GM19328 (cell line): Measurements from ENCODE around the gene SLC66A1.

Experiments used
- ATAC-seq: cut with Tn5 transposase; IDR thresholded peaks from one replicate; pipeline ENCODE4 v1.9.1; 2021; ENCODE audit warnings: mild to moderate bottlenecking, moderate library complexity; ENCODE audit not compliant: unreplicated experiment

The SLC66A1 gene

GRCh38 chr1:19360432-19360831, 48.3 kb downstream of the SLC66A1 start:
- ATAC-seq = no peak

- ATAC-seq = no peak
These were observed 48.9 kb downstream of the SLC66A1 start for GRCh38 chr1:19360843-19361610.

- no peak for ATAC-seq
These were observed 49.6 kb downstream of the SLC66A1 start for GRCh38 chr1:19361611-19362147.

- ATAC-seq = no peak
These were observed 51.5 kb downstream of the SLC66A1 start for GRCh38 chr1:19363536-19364152.

GRCh38 chr1:19365721-19366120, 53.6 kb downstream of the SLC66A1 start:
- ATAC-seq = no peak

- no peak for ATAC-seq
These were observed 54.7 kb downstream of the SLC66A1 start for GRCh38 chr1:19366599-19367536.

- no peak for ATAC-seq
These were observed 55.5 kb downstream of the SLC66A1 start for GRCh38 chr1:19367584-19368041.

GRCh38 chr1:19368050-19368449, 55.9 kb downstream of the SLC66A1 start:
- no peak for ATAC-seq

GRCh38 chr1:19368964-19369363, 56.8 kb downstream of the SLC66A1 start:
- ATAC-seq = no peak

GRCh38 chr1:19369396-19370090, 57.4 kb downstream of the SLC66A1 start:
- ATAC-seq = no peak

GRCh38 chr1:19370453-19371170, 58.5 kb downstream of the SLC66A1 start:
- ATAC-seq = no peak

GRCh38 chr1:19371226-19372135, 59.4 kb downstream of the SLC66A1 start:
- ATAC-seq = no peak

- no peak for ATAC-seq
These were observed 60.0 kb downstream of the SLC66A1 start for GRCh38 chr1:19372136-19372514.

- no peak for ATAC-seq
These were observed 60.5 kb downstream of the SLC66A1 start for GRCh38 chr1:19372602-19373001.

- no peak for ATAC-seq
These were observed 61.3 kb downstream of the SLC66A1 start for GRCh38 chr1:19373211-19374082.

GRCh38 chr1:19374083-19374801, 62.1 kb downstream of the SLC66A1 start:
- ATAC-seq = no peak

- ATAC-seq = no peak
These were observed 62.8 kb downstream of the SLC66A1 start for GRCh38 chr1:19374926-19375325.
